Left lung (tissue), 10 donors: ENCODE data around the gene SAV1. TPM values are rescaled to one million over a fixed set of nuclear protein-coding genes. Genes with fewer than 3 reads are reported as not detected.
"Not testable (repeated sequence)": the region's sequence is repeated elsewhere in the genome, so short reads cannot be mapped to it uniquely, and the experiment has no call there.

Experiments
- ATAC-seq: fragments of 200-7000 bp; cut with Tn5 transposase; one replicate; pipeline ENCODE4 v1.9.1; 2020; ENCODE audit warnings: moderate library complexity
- DNase-seq, 4 donors: peaks; one replicate each; pipeline ENCODE4 v3.0.0-alpha.2; 2013 to 2020
- H3K27ac ChIP-seq, 2 donors: fragments of 200-600 bp; sonication (generic) in 1 of 2; one replicate each; pipeline versions ENCODE4 v1.5.0 to v1.8.0; 2020 to 2021
- H3K27me3 ChIP-seq, 2 donors: fragments of 200-600 bp; sonication (generic) in 1 of 2; one replicate each; pipeline versions ENCODE4 v1.5.0 to v1.8.0; 2020 to 2021
- H3K36me3 ChIP-seq, 2 donors: fragments of 200-600 bp; sonication (generic) in 1 of 2; one replicate each; pipeline versions ENCODE4 v1.5.0 to v1.8.0; 2020 to 2021
- H3K4me1 ChIP-seq, 2 donors: fragments of 200-600 bp; one replicate each; pipeline ENCODE4 v1.8.0; 2021
- H3K4me3 ChIP-seq, 2 donors: fragments of 200-600 bp; sonication (generic) in 1 of 2; one replicate each; pipeline versions ENCODE4 v1.5.0 to v1.8.0; 2020 to 2021; ENCODE audit warnings: mild to moderate bottlenecking in 1 of 2
- H3K9me3 ChIP-seq, 2 donors: fragments of 200-600 bp; sonication (generic) in 1 of 2; one replicate each; pipeline versions ENCODE4 v1.5.0 to v1.8.0; 2020 to 2021
- CTCF ChIP-seq, 2 donors: fragments of 200-600 bp; sonication (generic) in 1 of 2; IDR thresholded peaks; one replicate each; pipeline versions ENCODE4 v1.5.0 to v1.8.0; 2021; ENCODE audit warnings: antibody characterized with exemption in 2 of 2
- intact Hi-C, 2 donors: fragments of 100-400 bp; cut with DNase I; formaldehyde crosslinking; loops; one replicate each; pipeline versions ENCODE4 v1.11.2 to v1.14.2; 2022
- polyA plus RNA-seq, 6 donors: library from polyadenylated mRNA; unstranded; fragments of 120-200 nt; gene quantifications; one replicate each; pipeline ENCODE4 v1.2.1, GENCODE V29; 2013; ENCODE audit not compliant: insufficient read length in 6 of 6
- total RNA-seq, 2 donors: library from RNA; stranded (reverse); fragmentation: NEBNext Ultra II Directional; extraction: Animal tissue kit (Norgen Biotek cat#: 25700); gene quantifications; one replicate each; pipeline ENCODE4 v1.2.1, GENCODE V29; 2021
- donor health status: DM: no; HTN: yes; CAD: no.
- donor health status: DM: no; HTN: no; CAD: no.

Gene SAV1
- total and polyA plus RNA-seq, 8 donors, result 28.2 to 43.9 (median 38.1) TPM

DNA sequence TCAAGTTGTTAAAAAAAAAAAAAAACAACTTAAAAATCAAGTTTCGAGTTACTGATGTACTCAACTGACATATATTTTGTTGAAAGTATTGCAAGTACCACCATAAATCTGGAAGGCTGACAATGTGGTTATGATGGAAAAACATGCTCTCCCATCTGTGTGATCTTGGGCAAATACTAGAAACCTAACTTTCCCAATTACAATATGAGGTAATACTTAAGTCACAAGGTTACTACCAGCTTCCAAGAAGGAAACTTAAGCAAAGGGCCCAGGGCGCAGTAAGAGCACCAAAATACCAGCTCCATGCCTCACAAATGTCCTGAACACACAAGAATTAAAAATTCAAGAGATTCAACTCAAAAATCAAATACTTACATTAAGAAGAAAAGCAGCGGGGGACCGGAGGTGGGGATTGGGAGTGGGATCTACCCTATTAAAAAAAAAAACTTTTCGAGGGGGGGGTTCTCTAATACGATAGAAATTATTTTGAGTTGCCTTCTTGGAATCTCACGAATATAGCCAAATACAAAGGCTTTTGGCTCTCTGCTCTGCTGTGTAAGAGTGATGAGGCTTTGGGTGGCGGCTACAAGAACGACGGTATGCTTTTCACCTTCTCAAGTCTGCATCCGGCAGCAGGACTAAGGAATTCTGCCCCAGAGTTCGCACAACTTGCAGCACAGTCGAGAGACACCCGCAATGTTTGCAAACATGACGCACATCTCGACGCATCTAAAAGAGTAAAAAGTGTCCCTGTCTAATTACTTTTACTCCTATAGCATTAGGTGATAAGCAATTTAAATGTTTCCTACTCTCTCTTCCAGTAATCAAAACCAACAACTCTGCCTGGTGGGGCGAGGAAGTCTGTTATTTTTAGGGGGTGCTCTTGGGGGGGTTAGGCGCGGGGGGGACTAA lies 1.1 kb downstream of the SAV1 start:
- ATAC-seq, result peak; percentile 56
- peak in 3 of 4 donors; percentile 45 to 69 (median 51) for DNase-seq
- no peak for TF ChIP-seq CTCF (IDR thresholded peaks at IDR 0.05)
- Histone ChIP-seq H3K4me1 (peaks cover 0 to 31% of the 10 kb centered on the region in 2 donors), H3K27me3 (peaks cover 0 to 3% of the 10 kb centered on the region in 2 donors), H3K9me3 (no peaks in the 10 kb centered on the region), H3K27ac (peak overlapping the region; percentile 94 to 96), H3K36me3 (peaks cover 0 to 7% of the 10 kb centered on the region in 2 donors), H3K4me3 (peak overlapping the region; percentile 74 to 88)
- intact Hi-C loops, result no loop called here

DNA sequence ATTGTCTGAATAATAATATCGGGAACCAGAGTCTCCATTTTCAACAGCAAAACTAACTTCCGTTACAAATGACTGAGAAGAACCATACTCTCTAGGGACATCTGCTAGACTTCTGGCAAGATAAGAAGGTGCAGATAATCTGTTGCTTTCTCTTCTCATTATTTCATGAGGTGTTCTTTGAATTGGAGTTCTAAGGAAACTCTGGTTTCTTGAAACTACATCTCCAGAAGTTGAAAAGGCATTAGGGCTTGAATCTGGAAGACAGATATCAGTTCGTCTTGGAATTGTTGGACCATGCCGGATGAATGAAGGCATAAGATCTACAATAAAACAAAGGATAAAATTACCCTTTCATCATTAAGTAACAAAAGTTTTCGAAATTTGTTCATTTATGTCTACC lies 2.8 kb downstream of the SAV1 start:
- H3K4me3 ChIP-seq, H3K36me3 ChIP-seq, ATAC-seq, DNase-seq, H3K27ac ChIP-seq, H3K9me3 ChIP-seq, intact Hi-C loops, H3K27me3 ChIP-seq: not testable (repeated sequence)
- peaks cover 0 to 31% of the 10 kb centered on the region in 2 donors for H3K4me1 ChIP-seq

DNA sequence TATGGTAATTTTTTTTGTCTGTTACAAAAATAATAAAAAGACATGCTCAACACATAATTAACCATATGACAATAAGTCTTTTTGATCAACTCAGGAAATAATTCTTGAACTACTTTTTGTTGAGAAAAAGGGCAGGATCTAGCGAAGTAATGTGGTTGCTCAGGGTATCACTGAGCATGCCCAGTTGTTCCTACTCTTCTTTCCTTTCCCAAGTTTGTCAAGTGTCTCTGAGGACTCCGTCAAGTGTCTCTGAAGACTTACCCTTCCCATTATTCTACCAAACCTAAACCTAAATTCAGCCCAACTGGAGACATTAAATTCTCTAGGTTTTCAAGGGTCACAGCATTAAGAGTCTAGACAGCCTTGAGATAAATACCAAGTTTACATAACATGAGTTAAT lies 3.5 kb downstream of the SAV1 start:
- H3K36me3 ChIP-seq, H3K27ac ChIP-seq, H3K27me3 ChIP-seq, H3K4me3 ChIP-seq, intact Hi-C loops, H3K9me3 ChIP-seq, DNase-seq, ATAC-seq: not testable (repeated sequence)
- H3K4me1 ChIP-seq, result peaks cover 0 to 31% of the 10 kb centered on the region in 2 donors

GRCh38 chr14:50659327-50659974 lies 8.7 kb downstream of the SAV1 start:
- TF ChIP-seq CTCF (IDR thresholded peaks at IDR 0.05), result no peak
- DNase-seq (peak in 1 of 4 donors; percentile 26), ATAC-seq (no peak)

GRCh38 chr14:50658203-50658602 lies 9.9 kb downstream of the SAV1 start:
- peaks cover 12 to 20% of the 10 kb centered on the region in 2 donors for H3K4me1 ChIP-seq
- no peaks in the 10 kb centered on the region for H3K9me3 ChIP-seq
- intact Hi-C loops, result no loop called here
- no peak for TF ChIP-seq CTCF (IDR thresholded peaks at IDR 0.05)
- H3K27me3 ChIP-seq, result no peaks in the 10 kb centered on the region
- no peak overlapping the region for H3K4me3 ChIP-seq
- peak overlapping the region; percentile 45 to 73 for H3K27ac ChIP-seq
- peak in 2 of 4 donors; percentile 45 to 56 for DNase-seq
- peak; percentile 70 for ATAC-seq
- H3K36me3 ChIP-seq, result peaks cover 0 to 4% of the 10 kb centered on the region in 2 donors

More at GRCh38 chr14:50659327-50659974, 8.7 kb downstream of the SAV1 start:
- intact Hi-C loops, result no loop called here
- H3K9me3 ChIP-seq, result no peaks in the 10 kb centered on the region
- H3K36me3 ChIP-seq, result peaks cover 0 to 7% of the 10 kb centered on the region in 2 donors
- no peaks in the 10 kb centered on the region for H3K27me3 ChIP-seq
- H3K4me1 ChIP-seq, result peaks cover 14 to 20% of the 10 kb centered on the region in 2 donors
- no peak overlapping the region for H3K27ac ChIP-seq
- no peak overlapping the region for H3K4me3 ChIP-seq

- DNase-seq (no peak), ATAC-seq (peak; percentile 31)
- TF ChIP-seq CTCF (IDR thresholded peaks at IDR 0.05), result no peak
- Histone ChIP-seq H3K4me3 (no peak overlapping the region), H3K27ac (peak overlapping the region; percentile 45 to 73), H3K9me3 (no peaks in the 10 kb centered on the region), H3K36me3 (peaks cover 0 to 4% of the 10 kb centered on the region in 2 donors), H3K4me1 (peaks cover 12 to 20% of the 10 kb centered on the region in 2 donors), H3K27me3 (no peaks in the 10 kb centered on the region)
- intact Hi-C loops, result no loop called here
These were observed 10.4 kb downstream of the SAV1 start for GRCh38 chr14:50657753-50658152.
